HCT116 (cell line): Measurements from ENCODE around the gene GBF1.

Source experiments
- CBX3 ChIP-seq: IDR thresholded peaks from 2 replicates; pipeline ENCODE4 v1.6.1; 2012; ENCODE audit warnings: low read depth
- EZH2 ChIP-seq: fragments of 200-600 bp; sonication (generic); IDR thresholded peaks from 2 replicates; pipeline ENCODE4 v1.6.1; 2017; ENCODE audit warnings: antibody characterized with exemption, mixed run types
- EZH2phosphoT487 ChIP-seq: fragments of 200-600 bp; IDR thresholded peaks from 2 replicates; pipeline ENCODE4 v1.6.1; 2018; ENCODE audit warnings: antibody characterized with exemption, borderline replicate concordance
- POLR2A ChIP-seq: IDR thresholded peaks from 2 replicates; pipeline ENCODE4 v1.7.0; 2011; ENCODE audit warnings: borderline replicate concordance; ENCODE audit not compliant: insufficient read depth, insufficient read length; ENCODE audit errors: extremely low read depth
- YY1 ChIP-seq: IDR thresholded peaks from 2 replicates; pipeline ENCODE4 v1.6.1; 2011; ENCODE audit warnings: low read length, low read depth, moderate library complexity, mild to moderate bottlenecking; ENCODE audit not compliant: insufficient replicate concordance; ENCODE audit errors: extremely low read depth
- TF ChIP-seq, protein P1 (sequence below), 3 experiments: fragments of 200-600 bp in 1 of 3; sonication (generic) in 1 of 3; IDR thresholded peaks in 2 of 3; conservative IDR thresholded peaks in 1 of 3; 2 replicates each; pipeline ENCODE4 v1.5.1; 2012 to 2017; ENCODE audit warnings: low read depth in 2 of 3, low read length in 2 of 3, antibody characterized with exemption in 1 of 3, borderline replicate concordance in 1 of 3, control low read depth in 1 of 3, mild to moderate bottlenecking in 1 of 3, mixed read lengths in 1 of 3, mixed run types in 1 of 3, moderate library complexity in 1 of 3; ENCODE audit not compliant: insufficient read depth in 1 of 3

DNA sequence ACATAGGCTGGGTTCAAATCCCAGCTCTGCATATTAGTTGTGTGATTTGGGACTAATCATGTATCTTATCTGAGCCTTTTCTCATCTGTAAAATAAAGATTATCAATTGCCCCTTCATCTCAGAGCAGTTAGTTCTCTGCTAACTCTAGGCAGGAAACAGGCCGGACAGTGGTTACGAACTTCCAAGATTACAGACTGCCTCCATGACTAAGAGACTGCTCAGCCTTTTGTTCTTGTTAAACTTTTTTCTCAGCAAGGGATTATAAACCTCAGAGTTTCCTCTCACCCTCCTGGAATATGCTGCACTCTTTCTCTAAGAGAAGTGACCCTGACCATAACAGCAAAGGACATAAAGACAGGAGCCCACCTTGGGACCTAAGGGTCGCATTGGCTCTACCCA, 97.6 kb downstream of the GBF1 start:
- TF ChIP-seq, protein P1, sequence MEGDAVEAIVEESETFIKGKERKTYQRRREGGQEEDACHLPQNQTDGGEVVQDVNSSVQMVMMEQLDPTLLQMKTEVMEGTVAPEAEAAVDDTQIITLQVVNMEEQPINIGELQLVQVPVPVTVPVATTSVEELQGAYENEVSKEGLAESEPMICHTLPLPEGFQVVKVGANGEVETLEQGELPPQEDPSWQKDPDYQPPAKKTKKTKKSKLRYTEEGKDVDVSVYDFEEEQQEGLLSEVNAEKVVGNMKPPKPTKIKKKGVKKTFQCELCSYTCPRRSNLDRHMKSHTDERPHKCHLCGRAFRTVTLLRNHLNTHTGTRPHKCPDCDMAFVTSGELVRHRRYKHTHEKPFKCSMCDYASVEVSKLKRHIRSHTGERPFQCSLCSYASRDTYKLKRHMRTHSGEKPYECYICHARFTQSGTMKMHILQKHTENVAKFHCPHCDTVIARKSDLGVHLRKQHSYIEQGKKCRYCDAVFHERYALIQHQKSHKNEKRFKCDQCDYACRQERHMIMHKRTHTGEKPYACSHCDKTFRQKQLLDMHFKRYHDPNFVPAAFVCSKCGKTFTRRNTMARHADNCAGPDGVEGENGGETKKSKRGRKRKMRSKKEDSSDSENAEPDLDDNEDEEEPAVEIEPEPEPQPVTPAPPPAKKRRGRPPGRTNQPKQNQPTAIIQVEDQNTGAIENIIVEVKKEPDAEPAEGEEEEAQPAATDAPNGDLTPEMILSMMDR (IDR thresholded peaks at IDR 0.05 in 2 of 3, conservative IDR thresholded peaks at IDR 0.05 in 1 of 3; ENCODE audit: borderline replicate concordance in 1 of 3, insufficient read depth in 1 of 3, low read depth in 2 of 3, low read length in 2 of 3): no peak
- TF ChIP-seq EZH2 (no peak), EZH2phosphoT487 (no peak), YY1 (no peak), CBX3 (no peak), POLR2A (no peak)
